HepG2 (cell line): ENCODE results near the gene PCAT7. TPM values are rescaled to one million over a fixed set of nuclear protein-coding genes. Genes with fewer than 3 reads are reported as not detected.

Experiments
- ARNT2 ChIP-seq: sonication (generic); formaldehyde crosslinking; IDR thresholded peaks from 2 replicates; pipeline ENCODE4 v1.8.0; 2022; ENCODE audit warnings: mild to moderate bottlenecking, low read depth, missing genetic modification reagents, moderate library complexity
- EP300 ChIP-seq, 3 experiments: sonication (generic) in 1 of 3; formaldehyde crosslinking in 1 of 3; IDR thresholded peaks; 2 replicates each; pipeline versions ENCODE4 v1.5.1 to v1.6.1; 2011 to 2020; ENCODE audit warnings: low read depth in 2 of 3, low read length in 2 of 3, borderline replicate concordance in 1 of 3, improper control_type of control experiment in 1 of 3, mild to moderate bottlenecking in 1 of 3, missing genetic modification reagents in 1 of 3, moderate library complexity in 1 of 3
- KLF16 ChIP-seq, 2 experiments: sonication (generic) in 1 of 2; formaldehyde crosslinking in 1 of 2; IDR thresholded peaks; 2 replicates each; pipeline versions ENCODE4 v1.6.1 to v1.8.0; 2016 to 2023; ENCODE audit warnings: missing genetic modification reagents in 2 of 2, missing compliant biosample characterization in 1 of 2
- KLF9 ChIP-seq: IDR thresholded peaks from 2 replicates; pipeline ENCODE4 v1.6.1; 2016; ENCODE audit warnings: low read depth
- NFYC ChIP-seq: IDR thresholded peaks from 2 replicates; pipeline ENCODE4 v1.6.1; 2016; ENCODE audit warnings: missing genetic modification reagents, missing compliant biosample characterization
- PAX8 ChIP-seq: sonication (generic); formaldehyde crosslinking; IDR thresholded peaks from 2 replicates; pipeline ENCODE4 v1.8.0; 2022; ENCODE audit warnings: mild to moderate bottlenecking, missing genetic modification reagents, borderline replicate concordance
- PHF8 ChIP-seq: sonication (generic); formaldehyde crosslinking; IDR thresholded peaks from 2 replicates; pipeline ENCODE4 v1.5.0; 2020; ENCODE audit warnings: missing genetic modification reagents
- POLR2AphosphoS5 ChIP-seq: IDR thresholded peaks from 2 replicates; pipeline ENCODE4 v1.6.1; 2012; ENCODE audit warnings: low read depth, low read length
- RBFOX2 ChIP-seq: fragments of 200-400 bp; formaldehyde crosslinking; IDR thresholded peaks from 2 replicates; pipeline ENCODE4 v1.6.1; 2017; ENCODE audit warnings: low read depth, mild to moderate bottlenecking, low read length
- ZNF530 ChIP-seq: sonication (generic); formaldehyde crosslinking; IDR thresholded peaks from 2 replicates; pipeline ENCODE4 v1.5.0; 2020; ENCODE audit warnings: low read depth, mild to moderate bottlenecking, missing genetic modification reagents
- ZNF768 ChIP-seq: sonication (generic); formaldehyde crosslinking; IDR thresholded peaks from 2 replicates; pipeline ENCODE4 v1.4.0; 2020; ENCODE audit warnings: missing genetic modification reagents
- polyA plus RNA-seq, 8 experiments: library from polyadenylated mRNA; depleted of rRNA in 3 of 8; stranded (reverse) in 7 of 8; unstranded in 1 of 8; fragments of >200 nt; fragmentation: Illumina TruSeq in 4 of 8; extraction: Trizol in 4 of 8; gene quantifications; 2 replicates each; pipeline versions ENCODE4 v1.2.1 to v1.2.3, GENCODE V29; 2011 to 2016; ENCODE audit warnings: low read depth in 4 of 8, missing spikeins in 1 of 8, mixed read lengths in 1 of 8; ENCODE audit not compliant: insufficient read depth in 1 of 8
- total RNA-seq, 5 experiments: library from RNA; depleted of rRNA; stranded (reverse); fragments of >200 nt; fragmentation: Illumina TruSeq; extraction: Trizol; gene quantifications; 2 replicates each; pipeline ENCODE4 v1.2.3, GENCODE V29; 2016; ENCODE audit warnings: low read depth in 1 of 5
- TF ChIP-seq, protein P1 (sequence below): sonication (generic); formaldehyde crosslinking; IDR thresholded peaks from 2 replicates; pipeline ENCODE4 v1.4.0; 2020; ENCODE audit warnings: missing genetic modification reagents, borderline replicate concordance
- TF ChIP-seq, protein P2 (sequence below): sonication (generic); formaldehyde crosslinking; IDR thresholded peaks from 2 replicates; pipeline ENCODE4 v1.8.1; 2023; ENCODE audit warnings: mild to moderate bottlenecking, missing genetic modification reagents
- TF ChIP-seq, protein P3 (sequence below), 2 experiments: sonication (generic) in 1 of 2; formaldehyde crosslinking in 1 of 2; IDR thresholded peaks; 2 replicates each; pipeline versions ENCODE4 v1.6.1 to v1.9.0; 2014 to 2022; ENCODE audit warnings: antibody characterized with exemption in 1 of 2, borderline replicate concordance in 1 of 2, inconsistent platforms in 1 of 2, low read depth in 1 of 2, missing genetic modification reagents in 1 of 2
- TF ChIP-seq, protein P4 (sequence below): sonication (generic); formaldehyde crosslinking; IDR thresholded peaks from 2 replicates; pipeline ENCODE4 v1.4.0; 2020; ENCODE audit warnings: low read depth, mild to moderate bottlenecking, missing genetic modification reagents

Gene PCAT7
- total and polyA plus RNA-seq, 2 of the 13 experiments (the other 11 are each of a cell fraction or from before 2014, with no cell fraction given): 2.3 to 3.9 TPM

DNA sequence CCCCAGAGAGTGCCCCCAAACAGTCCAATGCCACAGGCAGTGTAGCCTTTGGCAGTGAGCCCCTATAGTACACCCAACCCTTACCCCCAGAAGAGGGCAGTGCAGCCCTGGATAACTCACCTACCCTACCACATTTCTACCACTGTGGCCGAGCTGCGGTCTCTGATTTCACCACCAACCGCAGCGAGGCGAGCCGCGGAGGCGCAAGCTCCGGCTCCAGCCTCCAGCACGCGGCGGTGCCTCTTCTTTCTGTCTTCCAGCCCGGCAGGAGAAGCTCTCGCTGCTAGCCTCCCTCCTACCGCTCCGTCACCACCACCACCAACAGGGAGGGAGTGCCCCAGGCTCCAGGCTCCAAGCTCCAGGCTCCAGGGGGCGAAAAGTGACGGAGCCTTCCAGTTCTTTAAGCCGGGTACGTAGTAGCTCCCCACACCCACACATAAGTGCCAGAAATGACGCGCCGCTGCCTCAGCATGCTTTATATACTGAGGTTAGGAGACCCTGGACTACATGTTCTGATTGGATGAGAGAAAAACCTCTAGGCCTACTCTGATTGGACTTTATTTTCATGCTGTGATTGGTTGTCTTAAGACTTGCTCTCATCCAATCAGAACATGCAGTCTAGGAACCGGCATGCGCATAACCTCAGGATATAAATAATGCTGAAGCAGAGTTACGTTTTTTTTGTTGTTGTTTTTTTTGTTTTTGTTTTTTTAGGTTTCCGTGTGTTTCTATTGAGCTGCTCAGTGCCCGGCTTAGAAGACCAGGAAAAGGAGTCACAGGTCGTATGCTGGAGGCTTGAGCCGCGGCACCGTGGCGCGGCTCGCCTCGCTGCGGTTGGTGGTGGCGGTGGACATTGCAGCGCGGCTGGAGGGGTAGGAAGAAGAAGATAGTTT lies at the start of gene PCAT7 (continued):
- peak; percentile 46; the same call in 1 of the 2 replicates for TF ChIP-seq RBFOX2
- no peak for TF ChIP-seq PAX8 (CRISPR knock-in tag)
- TF ChIP-seq PHF8 (CRISPR knock-in tag): peak; percentile 74; the same call in 1 of the 2 replicates
- TF ChIP-seq EP300 (IDR thresholded peaks at IDR 0.05; ENCODE audit: low read depth in 2 of 2, low read length in 2 of 2): no peak
- TF ChIP-seq EP300 (CRISPR knock-in tag; IDR thresholded peaks at IDR 0.05; ENCODE audit: borderline replicate concordance): peak; percentile 32; the same call in 1 of the 2 replicates
- TF ChIP-seq, protein P1, sequence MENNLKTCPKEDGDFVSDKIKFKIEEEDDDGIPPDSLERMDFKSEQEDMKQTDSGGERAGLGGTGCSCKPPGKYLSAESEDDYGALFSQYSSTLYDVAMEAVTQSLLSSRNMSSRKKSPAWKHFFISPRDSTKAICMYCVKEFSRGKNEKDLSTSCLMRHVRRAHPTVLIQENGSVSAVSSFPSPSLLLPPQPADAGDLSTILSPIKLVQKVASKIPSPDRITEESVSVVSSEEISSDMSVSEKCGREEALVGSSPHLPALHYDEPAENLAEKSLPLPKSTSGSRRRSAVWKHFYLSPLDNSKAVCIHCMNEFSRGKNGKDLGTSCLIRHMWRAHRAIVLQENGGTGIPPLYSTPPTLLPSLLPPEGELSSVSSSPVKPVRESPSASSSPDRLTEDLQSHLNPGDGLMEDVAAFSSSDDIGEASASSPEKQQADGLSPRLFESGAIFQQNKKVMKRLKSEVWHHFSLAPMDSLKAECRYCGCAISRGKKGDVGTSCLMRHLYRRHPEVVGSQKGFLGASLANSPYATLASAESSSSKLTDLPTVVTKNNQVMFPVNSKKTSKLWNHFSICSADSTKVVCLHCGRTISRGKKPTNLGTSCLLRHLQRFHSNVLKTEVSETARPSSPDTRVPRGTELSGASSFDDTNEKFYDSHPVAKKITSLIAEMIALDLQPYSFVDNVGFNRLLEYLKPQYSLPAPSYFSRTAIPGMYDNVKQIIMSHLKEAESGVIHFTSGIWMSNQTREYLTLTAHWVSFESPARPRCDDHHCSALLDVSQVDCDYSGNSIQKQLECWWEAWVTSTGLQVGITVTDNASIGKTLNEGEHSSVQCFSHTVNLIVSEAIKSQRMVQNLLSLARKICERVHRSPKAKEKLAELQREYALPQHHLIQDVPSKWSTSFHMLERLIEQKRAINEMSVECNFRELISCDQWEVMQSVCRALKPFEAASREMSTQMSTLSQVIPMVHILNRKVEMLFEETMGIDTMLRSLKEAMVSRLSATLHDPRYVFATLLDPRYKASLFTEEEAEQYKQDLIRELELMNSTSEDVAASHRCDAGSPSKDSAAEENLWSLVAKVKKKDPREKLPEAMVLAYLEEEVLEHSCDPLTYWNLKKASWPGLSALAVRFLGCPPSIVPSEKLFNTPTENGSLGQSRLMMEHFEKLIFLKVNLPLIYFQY (CRISPR knock-in tag): peak; percentile 51; the same call in 1 of the 2 replicates
- TF ChIP-seq ARNT2: peak; percentile 22; the same call in 1 of the 2 replicates
- TF ChIP-seq KLF9 (CRISPR knock-in tag): 0 out of 2 replicates have a peak, but pooled peaks have one; percentile 19
- TF ChIP-seq, protein P2, sequence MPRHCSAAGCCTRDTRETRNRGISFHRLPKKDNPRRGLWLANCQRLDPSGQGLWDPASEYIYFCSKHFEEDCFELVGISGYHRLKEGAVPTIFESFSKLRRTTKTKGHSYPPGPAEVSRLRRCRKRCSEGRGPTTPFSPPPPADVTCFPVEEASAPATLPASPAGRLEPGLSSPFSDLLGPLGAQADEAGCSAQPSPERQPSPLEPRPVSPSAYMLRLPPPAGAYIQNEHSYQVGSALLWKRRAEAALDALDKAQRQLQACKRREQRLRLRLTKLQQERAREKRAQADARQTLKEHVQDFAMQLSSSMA (CRISPR knock-in tag): peak; percentile 82; the same call in 1 of the 2 replicates
- TF ChIP-seq ZNF768: peak; percentile 75; the same call in 1 of the 2 replicates
- TF ChIP-seq KLF16 (CRISPR knock-in tag; IDR thresholded peaks at IDR 0.05): peak in 1 of 2 experiments; percentile 81; a peak in 2 of 4 replicates
- peak; percentile 91 for TF ChIP-seq POLR2AphosphoS5
- TF ChIP-seq, protein P3, sequence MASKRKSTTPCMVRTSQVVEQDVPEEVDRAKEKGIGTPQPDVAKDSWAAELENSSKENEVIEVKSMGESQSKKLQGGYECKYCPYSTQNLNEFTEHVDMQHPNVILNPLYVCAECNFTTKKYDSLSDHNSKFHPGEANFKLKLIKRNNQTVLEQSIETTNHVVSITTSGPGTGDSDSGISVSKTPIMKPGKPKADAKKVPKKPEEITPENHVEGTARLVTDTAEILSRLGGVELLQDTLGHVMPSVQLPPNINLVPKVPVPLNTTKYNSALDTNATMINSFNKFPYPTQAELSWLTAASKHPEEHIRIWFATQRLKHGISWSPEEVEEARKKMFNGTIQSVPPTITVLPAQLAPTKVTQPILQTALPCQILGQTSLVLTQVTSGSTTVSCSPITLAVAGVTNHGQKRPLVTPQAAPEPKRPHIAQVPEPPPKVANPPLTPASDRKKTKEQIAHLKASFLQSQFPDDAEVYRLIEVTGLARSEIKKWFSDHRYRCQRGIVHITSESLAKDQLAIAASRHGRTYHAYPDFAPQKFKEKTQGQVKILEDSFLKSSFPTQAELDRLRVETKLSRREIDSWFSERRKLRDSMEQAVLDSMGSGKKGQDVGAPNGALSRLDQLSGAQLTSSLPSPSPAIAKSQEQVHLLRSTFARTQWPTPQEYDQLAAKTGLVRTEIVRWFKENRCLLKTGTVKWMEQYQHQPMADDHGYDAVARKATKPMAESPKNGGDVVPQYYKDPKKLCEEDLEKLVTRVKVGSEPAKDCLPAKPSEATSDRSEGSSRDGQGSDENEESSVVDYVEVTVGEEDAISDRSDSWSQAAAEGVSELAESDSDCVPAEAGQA (IDR thresholded peaks at IDR 0.05; ENCODE audit: low read depth): 0 out of 2 replicates have a peak, but pooled peaks have one; percentile 26
- TF ChIP-seq, protein P3 (CRISPR knock-in tag; IDR thresholded peaks at IDR 0.05; ENCODE audit: borderline replicate concordance): no peak
- TF ChIP-seq NFYC (CRISPR knock-in tag): peak; percentile 86
- no peak for TF ChIP-seq ZNF530 (CRISPR knock-in tag)
- TF ChIP-seq, protein P4, sequence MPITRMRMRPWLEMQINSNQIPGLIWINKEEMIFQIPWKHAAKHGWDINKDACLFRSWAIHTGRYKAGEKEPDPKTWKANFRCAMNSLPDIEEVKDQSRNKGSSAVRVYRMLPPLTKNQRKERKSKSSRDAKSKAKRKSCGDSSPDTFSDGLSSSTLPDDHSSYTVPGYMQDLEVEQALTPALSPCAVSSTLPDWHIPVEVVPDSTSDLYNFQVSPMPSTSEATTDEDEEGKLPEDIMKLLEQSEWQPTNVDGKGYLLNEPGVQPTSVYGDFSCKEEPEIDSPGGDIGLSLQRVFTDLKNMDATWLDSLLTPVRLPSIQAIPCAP (CRISPR knock-in tag): peak; percentile 88; the same call in 1 of the 2 replicates
